Upper lobe of right lung (tissue), 1 donor: ENCODE data around the gene GAPVD1. TPM values are rescaled to one million over a fixed set of nuclear protein-coding genes. Genes with fewer than 3 reads are reported as not detected.

Source experiments
- ATAC-seq: fragments of 200-7000 bp; cut with Tn5 transposase; one replicate; pipeline ENCODE4 v1.9.1; 2020; ENCODE audit warnings: mild to moderate bottlenecking, moderate library complexity
- DNase-seq: peaks from one replicate; pipeline ENCODE4 v3.0.0-alpha.2; 2020
- H3K27ac ChIP-seq: fragments of 200-600 bp; one replicate; pipeline ENCODE4 v1.8.0; 2022
- H3K27me3 ChIP-seq: fragments of 200-600 bp; one replicate; pipeline ENCODE4 v1.8.0; 2022; ENCODE audit warnings: mild to moderate bottlenecking
- H3K36me3 ChIP-seq: fragments of 200-600 bp; one replicate; pipeline ENCODE4 v1.8.0; 2022
- H3K4me1 ChIP-seq: fragments of 200-600 bp; one replicate; pipeline ENCODE4 v1.8.0; 2022
- H3K4me3 ChIP-seq: fragments of 200-600 bp; one replicate; pipeline ENCODE4 v1.8.0; 2022; ENCODE audit warnings: mild to moderate bottlenecking
- H3K9me3 ChIP-seq: fragments of 200-600 bp; one replicate; pipeline ENCODE4 v1.8.0; 2022
- CTCF ChIP-seq: fragments of 200-600 bp; IDR thresholded peaks from one replicate; pipeline ENCODE4 v1.8.0; 2022; ENCODE audit warnings: antibody characterized with exemption
- intact Hi-C: fragments of 100-400 bp; cut with DNase I; formaldehyde crosslinking; loops from one replicate; pipeline ENCODE4 v1.11.0; 2022
- total RNA-seq: library from RNA; stranded (reverse); fragmentation: NEBNext Ultra II Directional; extraction: Animal tissue kit (Norgen Biotek cat#: 25700); gene quantifications from one replicate; pipeline ENCODE4 v1.2.1, GENCODE V29; 2021
- donor health status: DM: no; HTN: yes; CAD: no; lungs with severe emphysema.

GAPVD1 gene
- total RNA-seq, 1 donor from 2014 or later = 68.9 TPM

DNA sequence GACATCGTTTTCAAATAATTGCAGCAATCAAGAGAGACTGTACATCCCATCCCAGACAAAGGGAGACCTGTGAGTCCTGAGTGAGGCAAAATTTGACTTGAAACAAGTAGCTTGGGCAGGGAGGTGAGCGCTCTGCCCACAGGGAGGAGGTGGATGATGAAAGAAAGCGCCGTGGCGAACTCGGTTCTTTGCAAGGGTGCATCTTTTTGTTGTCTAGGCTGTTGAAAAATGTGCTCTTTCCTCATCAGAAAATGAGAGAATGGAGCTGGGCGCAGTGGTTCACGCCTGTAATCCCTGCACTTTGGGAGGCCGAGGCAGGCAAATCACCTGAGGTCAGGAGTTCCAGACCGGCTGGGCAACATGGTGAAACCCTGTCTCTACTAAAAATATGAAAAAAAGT, 150.5 kb downstream of the GAPVD1 start:
- ATAC-seq (no peak), DNase-seq (no peak)
- Histone ChIP-seq H3K4me3 (no peak overlapping the region), H3K27ac (no peak overlapping the region), H3K9me3 (no peaks in the 10 kb centered on the region), H3K4me1 (peaks cover 4% of the 10 kb centered on the region), H3K27me3 (no peaks in the 10 kb centered on the region), H3K36me3 (no peaks in the 10 kb centered on the region)
- no peak for TF ChIP-seq CTCF
- intact Hi-C loops = no loop called here

DNA sequence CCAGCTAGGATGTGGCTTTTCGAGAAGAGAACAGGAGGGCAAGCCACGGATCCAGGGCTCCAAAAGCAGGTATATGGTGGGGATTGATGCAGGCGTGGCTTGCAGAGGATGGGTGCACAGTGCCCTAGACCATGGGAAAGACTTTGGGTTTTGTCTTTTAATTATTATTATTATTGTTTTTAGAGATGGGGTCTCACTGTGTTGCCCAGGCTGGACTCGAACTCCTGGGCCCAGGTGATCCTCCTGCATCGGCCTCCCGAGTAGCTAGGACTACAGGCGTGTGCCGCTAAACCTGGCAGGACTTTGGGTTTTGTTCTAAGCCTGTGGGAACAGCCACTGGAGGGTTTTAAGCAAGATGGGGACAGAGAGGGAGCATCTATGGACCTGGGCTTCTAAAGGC, 152.0 kb downstream of the GAPVD1 start:
- H3K27me3 ChIP-seq = no peaks in the 10 kb centered on the region
- DNase-seq = no peak
- no peaks in the 10 kb centered on the region for H3K4me1 ChIP-seq
- no peak overlapping the region for H3K27ac ChIP-seq
- no peaks in the 10 kb centered on the region for H3K9me3 ChIP-seq
- no peaks in the 10 kb centered on the region for H3K36me3 ChIP-seq
- no peak for ATAC-seq
- H3K4me3 ChIP-seq = no peak overlapping the region
- no peak for TF ChIP-seq CTCF
- intact Hi-C loops = no loop called here

DNA sequence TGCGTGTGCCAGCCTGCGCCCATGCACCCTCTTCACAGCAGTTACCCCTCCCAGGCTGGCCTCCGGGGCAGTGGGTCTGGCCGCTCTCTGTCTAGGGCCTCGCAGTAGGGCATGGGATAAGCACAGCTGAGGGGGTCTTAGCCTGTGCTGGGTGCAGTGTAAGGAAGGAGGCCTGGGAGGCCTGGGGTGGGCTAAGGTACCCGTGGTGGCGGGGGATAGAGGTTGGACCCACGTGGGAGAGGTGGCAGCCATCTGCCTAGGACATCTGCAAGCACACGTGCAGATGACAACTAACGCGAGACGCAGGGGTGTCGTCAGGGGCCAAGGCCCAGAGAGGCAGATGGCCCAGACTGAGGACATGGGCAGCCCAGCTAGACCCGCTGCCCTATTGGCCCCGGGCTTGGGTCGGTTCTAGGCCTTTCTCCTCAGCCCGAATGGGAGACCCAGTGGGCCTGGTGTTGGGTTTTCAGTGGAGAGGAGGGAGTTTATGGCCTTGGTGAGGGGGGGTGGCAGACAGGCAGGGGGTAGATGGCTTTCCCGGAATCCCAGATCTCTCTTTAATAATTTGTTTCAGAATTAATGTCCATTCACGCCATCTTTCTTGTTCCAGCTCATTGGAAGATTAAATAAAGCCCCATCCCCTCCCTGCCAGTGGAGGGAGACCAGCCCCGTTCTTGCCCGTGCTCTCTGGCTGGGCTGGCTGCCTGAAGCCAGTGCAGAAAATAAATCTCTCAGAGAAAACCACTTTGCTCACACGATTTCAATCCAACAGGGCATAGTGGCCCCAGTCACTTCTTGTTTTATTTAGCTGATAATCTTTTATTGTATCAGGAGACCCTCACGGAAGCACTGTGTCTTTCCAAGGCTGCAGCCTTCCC, 154.2 kb downstream of the GAPVD1 start:
- no peak overlapping the region for H3K27ac ChIP-seq
- intact Hi-C loops = no loop called here
- H3K4me3 ChIP-seq = no peak overlapping the region
- no peaks in the 10 kb centered on the region for H3K27me3 ChIP-seq
- TF ChIP-seq CTCF = no peak
- H3K36me3 ChIP-seq = no peaks in the 10 kb centered on the region
- DNase-seq (no peak), ATAC-seq (peak; percentile 29)
- no peaks in the 10 kb centered on the region for H3K9me3 ChIP-seq
- no peaks in the 10 kb centered on the region for H3K4me1 ChIP-seq

DNA sequence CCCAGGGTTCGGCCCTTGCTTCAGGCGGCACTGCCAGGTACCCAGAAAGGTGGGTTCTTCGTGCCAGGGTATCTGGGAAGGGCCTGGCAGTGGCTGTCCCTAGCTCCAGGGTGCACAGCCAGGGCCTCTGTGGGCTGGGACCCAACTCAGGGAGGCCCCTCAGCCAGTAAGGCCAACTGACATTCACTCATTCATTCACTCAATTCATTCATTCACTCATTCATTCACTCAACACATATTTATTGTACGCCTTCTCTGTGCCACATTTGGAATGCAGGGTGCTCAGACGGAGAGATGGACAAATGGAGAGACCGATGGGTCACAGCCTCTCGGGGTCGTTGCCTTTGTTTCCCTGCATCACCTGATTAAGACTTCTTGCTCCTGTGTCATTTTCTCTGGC, 154.9 kb downstream of the GAPVD1 start:
- Histone ChIP-seq H3K4me1 (no peaks in the 10 kb centered on the region), H3K27ac (no peak overlapping the region), H3K36me3 (no peaks in the 10 kb centered on the region), H3K4me3 (no peak overlapping the region), H3K27me3 (no peaks in the 10 kb centered on the region), H3K9me3 (no peaks in the 10 kb centered on the region)
- DNase-seq (no peak), ATAC-seq (no peak)
- TF ChIP-seq CTCF = no peak
- intact Hi-C loops = no loop called here

Other genes with a start within 250 kb of the GAPVD1 start
- gene SCAI, start 118.3 kb upstream of the GAPVD1 start, total RNA-seq = 14.9 TPM
- gene PPP6C, start 72.0 kb upstream of the GAPVD1 start, total RNA-seq = 42.2 TPM
- gene RABEPK, start 61.3 kb upstream of the GAPVD1 start, total RNA-seq = 10.0 TPM
- gene HSPA5, start 20.5 kb upstream of the GAPVD1 start, total RNA-seq = 282 TPM